PC-3 (cell line): Measurements from ENCODE around the gene AOPEP. TPM values are rescaled to one million over a fixed set of nuclear protein-coding genes. Genes with fewer than 3 reads are reported as not detected.

ENCODE experiments used
- ATAC-seq: fragments of 200-7000 bp; cut with Tn5 transposase; 2 replicates; pipeline ENCODE4 v1.9.1; 2020; ENCODE audit warnings: mild to moderate bottlenecking, moderate library complexity
- BruUV-seq: library from RNA; stranded (reverse); fragments of 400-500 nt; replicated peaks from 2 replicates; lab custom pipeline; 2021; lab: Mats Ljungman, UMichigan
- CTCF ChIA-PET: fragments of 300-600 bp; sonication (Branson Sonifier 250); formaldehyde crosslinking; loops from one replicate; lab custom pipeline; 2022; ENCODE audit warnings: antibody characterized with exemption; lab: Charles Lee
- POLR2A ChIA-PET: fragments of 300-600 bp; sonication (Branson Sonifier 250); formaldehyde crosslinking; loops from one replicate; lab custom pipeline; 2022; ENCODE audit warnings: antibody characterized with exemption; ENCODE audit not compliant: unreplicated experiment; lab: Charles Lee
- DNase-seq: peaks from one replicate; pipeline ENCODE4 v3.0.0-alpha.2; 2015
- H2AFZ ChIP-seq: fragments of 300-600 bp; sonication (generic); 2 replicates; pipeline ENCODE4 v1.6.0; 2016; ENCODE audit warnings: antibody characterized with exemption, low read length
- H3F3A ChIP-seq: fragments of 300-600 bp; sonication (generic); one replicate; pipeline ENCODE4 v1.6.0; 2017; ENCODE audit warnings: antibody characterized with exemption, low read length, control low read depth, mild to moderate bottlenecking; ENCODE audit not compliant: unreplicated experiment
- H3K27ac ChIP-seq: fragments of 300-600 bp; sonication (generic); 2 replicates; pipeline ENCODE4 v1.5.1; 2016; ENCODE audit warnings: mild to moderate bottlenecking, low read length
- H3K27me3 ChIP-seq: fragments of 300-600 bp; sonication (generic); 2 replicates; pipeline ENCODE4 v1.6.1; 2016; ENCODE audit warnings: low read length, mixed read lengths
- H3K36me3 ChIP-seq: fragments of 300-600 bp; sonication (generic); 2 replicates; pipeline ENCODE4 v1.6.1; 2016; ENCODE audit warnings: low read depth, mixed run types, low read length, mixed read lengths
- H3K4me1 ChIP-seq: fragments of 300-600 bp; sonication (generic); 2 replicates; pipeline ENCODE4 v1.5.1; 2016; ENCODE audit warnings: low read length; ENCODE audit not compliant: insufficient read depth
- H3K4me2 ChIP-seq: fragments of 300-600 bp; sonication (generic); 2 replicates; pipeline ENCODE4 v1.6.0; 2016; ENCODE audit warnings: low read length
- H3K4me3 ChIP-seq: fragments of 300-600 bp; sonication (generic); 2 replicates; pipeline ENCODE4 v1.5.1; 2016; ENCODE audit warnings: mild to moderate bottlenecking, low read length, mixed read lengths
- H3K79me2 ChIP-seq: fragments of 300-600 bp; sonication (generic); 2 replicates; pipeline ENCODE4 v1.6.1; 2017; ENCODE audit warnings: low read length, mixed read lengths
- H3K9ac ChIP-seq: fragments of 300-600 bp; sonication (generic); 2 replicates; pipeline ENCODE4 v1.6.0; 2016; ENCODE audit warnings: mild to moderate bottlenecking, low read length
- H3K9me2 ChIP-seq: fragments of 300-600 bp; sonication (generic); replicated peaks from 2 replicates; pipeline ENCODE4 v1.6.1; 2016; ENCODE audit warnings: mixed run types, low read length, mixed read lengths
- H3K9me3 ChIP-seq: fragments of 300-600 bp; sonication (generic); 2 replicates; pipeline ENCODE4 v1.6.1; 2016; ENCODE audit warnings: low read length, mixed read lengths
- H4K20me1 ChIP-seq: fragments of 300-600 bp; sonication (generic); 2 replicates; pipeline ENCODE4 v1.6.1; 2016; ENCODE audit warnings: low read length, mixed read lengths
- EZH2 ChIP-seq: fragments of 300-600 bp; sonication (generic); IDR thresholded peaks from one replicate; pipeline ENCODE4 v1.6.1; 2017; ENCODE audit warnings: antibody characterized with exemption, mild to moderate bottlenecking, low read length; ENCODE audit not compliant: unreplicated experiment
- EZH2phosphoT487 ChIP-seq: fragments of 300-600 bp; sonication (generic); IDR thresholded peaks from 2 replicates; pipeline ENCODE4 v1.6.1; 2018; ENCODE audit warnings: mild to moderate bottlenecking, antibody characterized with exemption, low read length, borderline replicate concordance
- intact Hi-C: fragments of 100-400 bp; cut with micrococcal nuclease; formaldehyde crosslinking; loops from 2 replicates; pipeline ENCODE4 v1.9.0; 2023
- total RNA-seq: library from RNA; depleted of rRNA; stranded (reverse); fragments of >200 nt; gene quantifications from 2 replicates; pipeline ENCODE4 v1.2.3, GENCODE V29; 2014
- TF ChIP-seq, protein P1 (sequence below): fragments of 300-600 bp; sonication (generic); conservative IDR thresholded peaks from 2 replicates; pipeline ENCODE4 v1.5.1; 2017; ENCODE audit warnings: antibody characterized with exemption, low read depth, mild to moderate bottlenecking, low read length

The AOPEP gene
- total RNA-seq, 1 experiment from 2014 or later = 23.1 TPM

DNA sequence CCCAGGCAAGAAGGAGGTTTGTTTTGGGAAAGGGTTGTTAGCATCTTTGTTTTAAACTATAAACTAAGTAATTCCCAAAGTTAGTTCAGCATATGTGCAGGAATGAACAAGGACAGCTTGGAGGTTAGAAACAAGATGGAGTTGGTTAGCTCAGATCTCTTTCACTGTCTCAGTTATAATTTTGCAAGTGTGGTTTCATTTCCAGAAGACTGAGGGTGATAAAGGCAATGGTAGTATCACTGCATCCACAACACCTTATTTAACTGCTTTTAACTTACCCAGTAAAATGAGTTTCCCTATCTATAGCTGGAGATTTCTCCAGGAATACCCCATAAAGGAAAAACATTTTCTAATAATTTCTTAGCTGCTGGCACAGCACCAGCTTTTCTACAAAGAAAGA is 152.7 kb downstream of the AOPEP start:
- intact Hi-C loops = no loop called here
- Histone ChIP-seq H3K9ac (no peak overlapping the region), H3K9me2 (no peaks in the 10 kb centered on the region), H3K4me3 (no peak overlapping the region), H2AFZ (no peak overlapping the region), H3K79me2 (no peaks in the 10 kb centered on the region), H4K20me1 (no peaks in the 10 kb centered on the region), H3K9me3 (no peaks in the 10 kb centered on the region), H3K36me3 (no peaks in the 10 kb centered on the region), H3F3A (no peaks in the 10 kb centered on the region), H3K27me3 (no peaks in the 10 kb centered on the region), H3K4me1 (peaks cover under 1% of the 10 kb centered on the region; the same call in 1 of the 2 replicates), H3K4me2 (no peak overlapping the region), H3K27ac (no peak overlapping the region)
- ChIA-PET POLR2A (interaction anchor here (0.6 kb wide), 1 partner anchor 210 kb away, joined by 5 read pairs; no protein-coding TSS in a partner anchor), CTCF (no interaction called here)
- ATAC-seq = no peak
- TF ChIP-seq, protein P1, sequence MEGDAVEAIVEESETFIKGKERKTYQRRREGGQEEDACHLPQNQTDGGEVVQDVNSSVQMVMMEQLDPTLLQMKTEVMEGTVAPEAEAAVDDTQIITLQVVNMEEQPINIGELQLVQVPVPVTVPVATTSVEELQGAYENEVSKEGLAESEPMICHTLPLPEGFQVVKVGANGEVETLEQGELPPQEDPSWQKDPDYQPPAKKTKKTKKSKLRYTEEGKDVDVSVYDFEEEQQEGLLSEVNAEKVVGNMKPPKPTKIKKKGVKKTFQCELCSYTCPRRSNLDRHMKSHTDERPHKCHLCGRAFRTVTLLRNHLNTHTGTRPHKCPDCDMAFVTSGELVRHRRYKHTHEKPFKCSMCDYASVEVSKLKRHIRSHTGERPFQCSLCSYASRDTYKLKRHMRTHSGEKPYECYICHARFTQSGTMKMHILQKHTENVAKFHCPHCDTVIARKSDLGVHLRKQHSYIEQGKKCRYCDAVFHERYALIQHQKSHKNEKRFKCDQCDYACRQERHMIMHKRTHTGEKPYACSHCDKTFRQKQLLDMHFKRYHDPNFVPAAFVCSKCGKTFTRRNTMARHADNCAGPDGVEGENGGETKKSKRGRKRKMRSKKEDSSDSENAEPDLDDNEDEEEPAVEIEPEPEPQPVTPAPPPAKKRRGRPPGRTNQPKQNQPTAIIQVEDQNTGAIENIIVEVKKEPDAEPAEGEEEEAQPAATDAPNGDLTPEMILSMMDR = no peak
- no peak for TF ChIP-seq EZH2
- TF ChIP-seq EZH2phosphoT487 = no peak
- BruUV-seq = no TSS peak
- DNase-seq = no peak

DNA sequence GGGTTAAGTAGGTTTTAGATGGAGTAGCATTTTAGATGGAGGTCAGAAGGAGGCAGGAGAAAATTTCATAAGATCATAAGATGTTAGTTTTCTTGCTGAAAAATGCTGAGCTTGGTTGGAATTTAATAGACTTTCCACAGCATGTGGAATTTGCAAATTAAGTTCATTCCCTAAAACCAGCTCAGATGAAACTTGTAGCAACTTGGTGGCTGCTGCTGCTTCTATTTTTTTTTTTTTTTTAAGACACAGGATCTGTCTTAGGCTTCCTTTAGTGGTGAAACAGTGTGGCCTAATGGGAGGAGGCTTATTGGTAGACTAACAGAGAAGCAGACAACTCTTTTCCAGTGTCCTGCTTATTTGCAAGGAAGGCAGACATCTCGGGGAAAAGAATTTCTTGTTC is 154.5 kb downstream of the AOPEP start:
- Histone ChIP-seq H3K4me2 (no peak overlapping the region), H3K27ac (no peak overlapping the region), H3K36me3 (no peaks in the 10 kb centered on the region), H4K20me1 (no peaks in the 10 kb centered on the region), H3K9ac (no peak overlapping the region), H3K9me3 (no peaks in the 10 kb centered on the region), H2AFZ (no peak overlapping the region), H3K9me2 (no peaks in the 10 kb centered on the region), H3K79me2 (no peaks in the 10 kb centered on the region), H3K27me3 (no peaks in the 10 kb centered on the region), H3K4me3 (no peak overlapping the region), H3F3A (no peaks in the 10 kb centered on the region), H3K4me1 (peaks cover 8% of the 10 kb centered on the region)
- TF ChIP-seq, protein P1 = no peak
- no peak for TF ChIP-seq EZH2
- TF ChIP-seq EZH2phosphoT487 = no peak
- no TSS peak for BruUV-seq
- intact Hi-C loops = no loop called here
- POLR2A ChIA-PET = no interaction called here
- CTCF ChIA-PET = no interaction called here
- no peak for DNase-seq
- ATAC-seq = no peak

DNA sequence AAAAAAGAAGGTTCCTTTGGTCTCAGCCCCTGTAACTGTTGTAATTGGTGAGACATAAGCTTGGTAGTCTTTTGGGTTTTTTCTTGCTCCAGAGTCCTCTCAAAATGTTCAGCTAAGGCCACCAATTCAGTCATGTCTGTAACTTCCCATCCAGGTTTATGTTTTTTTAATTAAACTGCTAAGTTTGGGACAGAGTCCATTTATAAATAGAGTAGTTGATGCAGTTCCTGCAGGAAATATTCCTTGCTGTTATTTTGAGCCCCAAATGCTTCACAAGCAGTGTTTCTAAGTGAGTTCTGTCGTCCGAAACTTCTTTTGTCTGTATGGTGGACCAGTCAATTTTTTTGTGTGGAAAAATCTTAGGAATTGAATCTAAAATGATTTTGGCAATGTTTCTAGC is 155.0 kb downstream of the AOPEP start:
- H3K27me3 ChIP-seq = no peaks in the 10 kb centered on the region

More for the DNA sequence above, 155.0 kb downstream of the AOPEP start:
- peaks cover 13% of the 10 kb centered on the region for H3K4me1 ChIP-seq
- H3K9me3 ChIP-seq = no peaks in the 10 kb centered on the region
- H3K4me2 ChIP-seq = no peak overlapping the region
- intact Hi-C loops = no loop called here
- TF ChIP-seq, protein P1 = no peak
- no peak for TF ChIP-seq EZH2
- no peak for TF ChIP-seq EZH2phosphoT487
- no peak overlapping the region for H3K9ac ChIP-seq
- no peak for ATAC-seq
- DNase-seq = no peak
- no peak overlapping the region for H3K4me3 ChIP-seq
- no peak overlapping the region for H2AFZ ChIP-seq
- H4K20me1 ChIP-seq = no peaks in the 10 kb centered on the region
- CTCF ChIA-PET = no interaction called here
- BruUV-seq = no TSS peak
- no peaks in the 10 kb centered on the region for H3F3A ChIP-seq
- POLR2A ChIA-PET = no interaction called here
- H3K36me3 ChIP-seq = no peaks in the 10 kb centered on the region
- H3K79me2 ChIP-seq = no peaks in the 10 kb centered on the region
- no peaks in the 10 kb centered on the region for H3K9me2 ChIP-seq
- H3K27ac ChIP-seq = no peak overlapping the region
